Ovary (tissue), 3 donors: ENCODE results near the gene RPL31.

Source experiments
- EP300 ChIP-seq: sonication (generic); formaldehyde crosslinking; IDR thresholded peaks from one replicate; pipeline ENCODE4 v1.6.1; 2017; ENCODE audit warnings: antibody characterized with exemption
- POLR2A ChIP-seq: fragments of 450-650 bp; IDR thresholded peaks from one replicate; pipeline ENCODE4 v1.6.1; 2017; ENCODE audit warnings: antibody characterized with exemption, mild to moderate bottlenecking, moderate library complexity
- TF ChIP-seq, protein P1 (sequence below), 3 donors: fragments of 450-650 bp in 2 of 3; fragments of 200-600 bp in 1 of 3; IDR thresholded peaks; one replicate each; pipeline versions ENCODE4 v1.5.1 to v1.8.0; 2016 to 2022; ENCODE audit warnings: antibody characterized with exemption in 3 of 3, mild to moderate bottlenecking in 1 of 3
- donor health status: DM: no; HTN: no; CAD: no.

DNA sequence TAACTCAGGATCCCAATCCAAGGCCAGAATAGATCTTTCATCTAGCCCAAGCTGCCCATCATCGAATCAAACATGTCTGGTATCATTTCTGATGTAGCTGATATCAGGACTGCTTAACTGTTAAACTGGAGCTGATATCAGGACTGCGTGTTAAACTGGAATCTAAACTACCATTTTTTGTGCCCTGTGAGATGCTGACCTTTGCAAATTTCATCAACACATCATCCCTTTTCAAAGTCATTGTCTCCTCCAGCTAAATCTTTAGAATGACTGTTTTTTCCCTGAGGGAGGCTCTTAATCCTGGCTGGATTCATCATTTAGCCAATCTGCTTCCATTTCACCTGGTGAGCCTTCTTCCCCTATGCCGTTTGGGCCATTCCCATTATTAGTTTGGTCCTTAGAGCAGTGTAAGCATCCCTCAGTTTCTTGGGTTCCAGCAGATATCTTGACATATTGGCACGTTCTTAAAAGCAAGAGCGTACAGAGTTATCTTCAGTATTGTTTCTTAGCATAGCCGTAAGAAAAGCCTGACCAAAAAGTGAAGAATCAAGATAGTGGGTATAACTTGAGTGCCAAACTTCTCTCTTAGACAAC is 12.3 kb downstream of the RPL31 start:
- TF ChIP-seq, protein P1, sequence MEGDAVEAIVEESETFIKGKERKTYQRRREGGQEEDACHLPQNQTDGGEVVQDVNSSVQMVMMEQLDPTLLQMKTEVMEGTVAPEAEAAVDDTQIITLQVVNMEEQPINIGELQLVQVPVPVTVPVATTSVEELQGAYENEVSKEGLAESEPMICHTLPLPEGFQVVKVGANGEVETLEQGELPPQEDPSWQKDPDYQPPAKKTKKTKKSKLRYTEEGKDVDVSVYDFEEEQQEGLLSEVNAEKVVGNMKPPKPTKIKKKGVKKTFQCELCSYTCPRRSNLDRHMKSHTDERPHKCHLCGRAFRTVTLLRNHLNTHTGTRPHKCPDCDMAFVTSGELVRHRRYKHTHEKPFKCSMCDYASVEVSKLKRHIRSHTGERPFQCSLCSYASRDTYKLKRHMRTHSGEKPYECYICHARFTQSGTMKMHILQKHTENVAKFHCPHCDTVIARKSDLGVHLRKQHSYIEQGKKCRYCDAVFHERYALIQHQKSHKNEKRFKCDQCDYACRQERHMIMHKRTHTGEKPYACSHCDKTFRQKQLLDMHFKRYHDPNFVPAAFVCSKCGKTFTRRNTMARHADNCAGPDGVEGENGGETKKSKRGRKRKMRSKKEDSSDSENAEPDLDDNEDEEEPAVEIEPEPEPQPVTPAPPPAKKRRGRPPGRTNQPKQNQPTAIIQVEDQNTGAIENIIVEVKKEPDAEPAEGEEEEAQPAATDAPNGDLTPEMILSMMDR (IDR thresholded peaks at IDR 0.05), result no peak
- TF ChIP-seq EP300 (no peak), POLR2A (no peak)
